Measurements from ENCODE around the gene UTP25. TPM values are rescaled to one million over a fixed set of nuclear protein-coding genes. Genes with fewer than 3 reads are reported as not detected.
"Not testable (repeated sequence)": the region's sequence is repeated elsewhere in the genome, so short reads cannot be mapped to it uniquely, and the experiment has no call there.

Gene UTP25
- total RNA-seq, 1 experiment from 2014 or later = 14.3 TPM

- ChIA-PET CTCF (interaction anchor here (0.6 to 1.4 kb wide), 3 partner anchors 16 to 93 kb away, joined by 3 to 7 read pairs (median 3); no protein-coding TSS in a partner anchor), POLR2A (ENCODE audit: unreplicated experiment) (interaction anchor here (0.6 to 0.7 kb wide), 2 partner anchors 20 to 35 kb away, joined by 3 to 7 read pairs; no protein-coding TSS in a partner anchor)
- peak overlapping the region; percentile 68 for H3K4me2 ChIP-seq (ENCODE audit: low read length)
- H2AFZ ChIP-seq (ENCODE audit: low read length) = no peak overlapping the region
- H3K4me1 ChIP-seq (ENCODE audit: insufficient read depth, low read length) = peaks cover 54% of the 10 kb centered on the region
- TF ChIP-seq EZH2 (IDR thresholded peaks at IDR 0.05; ENCODE audit: low read length, unreplicated experiment) = no peak
- no peak for TF ChIP-seq CTCF (conservative IDR thresholded peaks at IDR 0.05; ENCODE audit: low read depth, low read length)
- TF ChIP-seq EZH2phosphoT487 (IDR thresholded peaks at IDR 0.05; ENCODE audit: borderline replicate concordance, low read length) = no peak
- no peaks in the 10 kb centered on the region for H3K9me3 ChIP-seq (ENCODE audit: low read length)
- H3K36me3 ChIP-seq (ENCODE audit: low read depth, low read length) = no peaks in the 10 kb centered on the region
- H3K4me3 ChIP-seq (ENCODE audit: low read length) = peak overlapping the region; percentile 25; the same call in 1 of the 2 replicates
- no peaks in the 10 kb centered on the region for H3K79me2 ChIP-seq (ENCODE audit: low read length)
- H4K20me1 ChIP-seq (ENCODE audit: low read length) = no peaks in the 10 kb centered on the region
- intact Hi-C loops (cut with micrococcal nuclease) = no loop called here
- H3K27me3 ChIP-seq (ENCODE audit: low read length) = no peaks in the 10 kb centered on the region
- DNase-seq (peak; percentile 96), ATAC-seq (peak; percentile 70)
- peak overlapping the region; percentile 89 for H3K9ac ChIP-seq (ENCODE audit: low read length)
- peak overlapping the region; percentile 97 for H3K27ac ChIP-seq (ENCODE audit: low read length)
- no peaks in the 10 kb centered on the region for H3K9me2 ChIP-seq (replicated peaks; ENCODE audit: low read length)
- H3F3A ChIP-seq (ENCODE audit: low read length, unreplicated experiment) = peaks cover 7% of the 10 kb centered on the region
- no TSS peak for BruUV-seq (replicated peaks)
Measured at GRCh38 chr1:209895709-209896108, 67.9 kb downstream of the UTP25 start.

- peak; percentile 36 for ATAC-seq
- TF ChIP-seq EZH2phosphoT487 (IDR thresholded peaks at IDR 0.05; ENCODE audit: borderline replicate concordance, low read length) (no peak), CTCF (conservative IDR thresholded peaks at IDR 0.05; ENCODE audit: low read depth, low read length) (no peak), EZH2 (IDR thresholded peaks at IDR 0.05; ENCODE audit: low read length, unreplicated experiment) (no peak)
Measured at GRCh38 chr1:209896346-209896745, 68.6 kb downstream of the UTP25 start.

GRCh38 chr1:209898271-209898670 lies 70.5 kb downstream of the UTP25 start:
- H3K27me3 ChIP-seq (ENCODE audit: low read length); H3K9me2 ChIP-seq (replicated peaks; ENCODE audit: low read length); ATAC-seq; CTCF ChIA-PET; H3F3A ChIP-seq (ENCODE audit: low read length, unreplicated experiment); H3K9ac ChIP-seq (ENCODE audit: low read length); H2AFZ ChIP-seq (ENCODE audit: low read length); H3K27ac ChIP-seq (ENCODE audit: low read length); H3K79me2 ChIP-seq (ENCODE audit: low read length); POLR2A ChIA-PET (ENCODE audit: unreplicated experiment); intact Hi-C loops (cut with micrococcal nuclease); BruUV-seq (replicated peaks); H4K20me1 ChIP-seq (ENCODE audit: low read length); H3K4me3 ChIP-seq (ENCODE audit: low read length); H3K4me2 ChIP-seq (ENCODE audit: low read length); H3K9me3 ChIP-seq (ENCODE audit: low read length); H3K36me3 ChIP-seq (ENCODE audit: low read depth, low read length): not testable (repeated sequence)
- peak; percentile 1 for DNase-seq
- H3K4me1 ChIP-seq (ENCODE audit: insufficient read depth, low read length) = peaks cover 59% of the 10 kb centered on the region

More at GRCh38 chr1:209896346-209896745, 68.6 kb downstream of the UTP25 start:
- peak overlapping the region; percentile 68 for H3K4me2 ChIP-seq (ENCODE audit: low read length)
- ChIA-PET POLR2A (ENCODE audit: unreplicated experiment) (interaction anchor here (0.6 to 0.7 kb wide), 2 partner anchors 36 to 69 kb away, joined by 3 to 7 read pairs; no protein-coding TSS in a partner anchor), CTCF (interaction anchor here (0.6 to 1.4 kb wide), 3 partner anchors 16 to 93 kb away, joined by 3 to 7 read pairs (median 3); no protein-coding TSS in a partner anchor)
- peak overlapping the region; percentile 25; the same call in 1 of the 2 replicates for H3K4me3 ChIP-seq (ENCODE audit: low read length)
- DNase-seq = peak; percentile 89
- H3K9me3 ChIP-seq (ENCODE audit: low read length) = no peaks in the 10 kb centered on the region
- H4K20me1 ChIP-seq (ENCODE audit: low read length) = no peaks in the 10 kb centered on the region
- no TSS peak for BruUV-seq (replicated peaks)
- peak overlapping the region; percentile 89 for H3K9ac ChIP-seq (ENCODE audit: low read length)
- H3K27ac ChIP-seq (ENCODE audit: low read length) = peak overlapping the region; percentile 97
- H3K79me2 ChIP-seq (ENCODE audit: low read length) = no peaks in the 10 kb centered on the region
- peaks cover 54% of the 10 kb centered on the region for H3K4me1 ChIP-seq (ENCODE audit: insufficient read depth, low read length)
- H2AFZ ChIP-seq (ENCODE audit: low read length) = no peak overlapping the region
- H3K36me3 ChIP-seq (ENCODE audit: low read depth, low read length) = no peaks in the 10 kb centered on the region
- intact Hi-C loops (cut with micrococcal nuclease) = no loop called here
- peaks cover 7% of the 10 kb centered on the region for H3F3A ChIP-seq (ENCODE audit: low read length, unreplicated experiment)
- H3K9me2 ChIP-seq (replicated peaks; ENCODE audit: low read length) = no peaks in the 10 kb centered on the region
- no peaks in the 10 kb centered on the region for H3K27me3 ChIP-seq (ENCODE audit: low read length)

- H3F3A ChIP-seq (ENCODE audit: low read length, unreplicated experiment); H2AFZ ChIP-seq (ENCODE audit: low read length); DNase-seq; H3K9me2 ChIP-seq (replicated peaks; ENCODE audit: low read length); H3K4me2 ChIP-seq (ENCODE audit: low read length); CTCF ChIA-PET; ATAC-seq; BruUV-seq (replicated peaks); H3K4me3 ChIP-seq (ENCODE audit: low read length); H3K36me3 ChIP-seq (ENCODE audit: low read depth, low read length); H3K79me2 ChIP-seq (ENCODE audit: low read length); H3K27ac ChIP-seq (ENCODE audit: low read length); H3K9me3 ChIP-seq (ENCODE audit: low read length); H3K9ac ChIP-seq (ENCODE audit: low read length); intact Hi-C loops (cut with micrococcal nuclease); H3K27me3 ChIP-seq (ENCODE audit: low read length); POLR2A ChIA-PET (ENCODE audit: unreplicated experiment); H4K20me1 ChIP-seq (ENCODE audit: low read length): not testable (repeated sequence)
- H3K4me1 ChIP-seq (ENCODE audit: insufficient read depth, low read length) = peaks cover 59% of the 10 kb centered on the region
Measured at GRCh38 chr1:209898851-209899250, 71.1 kb downstream of the UTP25 start.
